ENCODE data around the gene COL6A2.

The COL6A2 gene

GRCh38 chr21:46061518-46061917 lies 36.4 kb upstream of the COL6A2 start:
- H3K27me3 ChIP-seq (ENCODE audit: control insufficient read depth, insufficient read depth, low read length, poor library complexity, severe bottlenecking): no peaks in the 10 kb centered on the region
- no peak overlapping the region for H3K27ac ChIP-seq (ENCODE audit: insufficient read depth, low read depth, low read length, poor library complexity, severe bottlenecking)
- no peak overlapping the region for H3K4me3 ChIP-seq (ENCODE audit: insufficient read depth, low read depth, low read length)
- 85% methylated on average over 6 of the region's 6 CpGs for WGBS, 2 experiments
- peaks cover 5% of the 10 kb centered on the region for H3K9me3 ChIP-seq (ENCODE audit: control insufficient read depth, low read length)
- H3K4me1 ChIP-seq (ENCODE audit: control insufficient read depth, insufficient read depth, low read length): peaks cover 7% of the 10 kb centered on the region
- H3K36me3 ChIP-seq (ENCODE audit: control insufficient read depth, insufficient read depth, low read length): no peaks in the 10 kb centered on the region

- Histone ChIP-seq H3K27ac (ENCODE audit: insufficient read depth, low read depth, low read length, poor library complexity, severe bottlenecking) (no peak overlapping the region), H3K4me1 (ENCODE audit: control insufficient read depth, insufficient read depth, low read length) (peaks cover 5% of the 10 kb centered on the region), H3K9me3 (ENCODE audit: control insufficient read depth, low read length) (peaks cover 5% of the 10 kb centered on the region), H3K36me3 (ENCODE audit: control insufficient read depth, insufficient read depth, low read length) (no peaks in the 10 kb centered on the region), H3K27me3 (ENCODE audit: control insufficient read depth, insufficient read depth, low read length, poor library complexity, severe bottlenecking) (no peaks in the 10 kb centered on the region), H3K4me3 (ENCODE audit: insufficient read depth, low read depth, low read length) (no peak overlapping the region)
- WGBS, 2 experiments: 79 to 84% methylated on average over 5 of the region's 5 CpGs
These were observed 36.0 kb upstream of the COL6A2 start for GRCh38 chr21:46061950-46062349.

GRCh38 chr21:46062471-46063211 lies 35.3 kb upstream of the COL6A2 start:
- Histone ChIP-seq H3K9me3 (ENCODE audit: control insufficient read depth, low read length) (peaks cover 5% of the 10 kb centered on the region), H3K27ac (ENCODE audit: insufficient read depth, low read depth, low read length, poor library complexity, severe bottlenecking) (no peak overlapping the region), H3K4me1 (ENCODE audit: control insufficient read depth, insufficient read depth, low read length) (peaks cover 7% of the 10 kb centered on the region), H3K4me3 (ENCODE audit: insufficient read depth, low read depth, low read length) (no peak overlapping the region), H3K36me3 (ENCODE audit: control insufficient read depth, insufficient read depth, low read length) (no peaks in the 10 kb centered on the region), H3K27me3 (ENCODE audit: control insufficient read depth, insufficient read depth, low read length, poor library complexity, severe bottlenecking) (no peaks in the 10 kb centered on the region)
- WGBS, 2 experiments: 95 to 97% methylated on average over 5 of the region's 5 CpGs

- peaks cover 5% of the 10 kb centered on the region for H3K9me3 ChIP-seq (ENCODE audit: control insufficient read depth, low read length)
- no peak overlapping the region for H3K27ac ChIP-seq (ENCODE audit: insufficient read depth, low read depth, low read length, poor library complexity, severe bottlenecking)
- no peak overlapping the region for H3K4me3 ChIP-seq (ENCODE audit: insufficient read depth, low read depth, low read length)
- no peaks in the 10 kb centered on the region for H3K36me3 ChIP-seq (ENCODE audit: control insufficient read depth, insufficient read depth, low read length)
- WGBS, 2 experiments: 89 to 92% methylated on average over 4 of the region's 4 CpGs
- H3K27me3 ChIP-seq (ENCODE audit: control insufficient read depth, insufficient read depth, low read length, poor library complexity, severe bottlenecking): no peaks in the 10 kb centered on the region
- H3K4me1 ChIP-seq (ENCODE audit: control insufficient read depth, insufficient read depth, low read length): peaks cover 7% of the 10 kb centered on the region
These were observed 34.7 kb upstream of the COL6A2 start for GRCh38 chr21:46063227-46063626.

GRCh38 chr21:46063734-46064680 lies 33.9 kb upstream of the COL6A2 start:
- no peaks in the 10 kb centered on the region for H3K36me3 ChIP-seq (ENCODE audit: control insufficient read depth, insufficient read depth, low read length)
- H3K4me1 ChIP-seq (ENCODE audit: control insufficient read depth, insufficient read depth, low read length): peaks cover 7% of the 10 kb centered on the region
- H3K27me3 ChIP-seq (ENCODE audit: control insufficient read depth, insufficient read depth, low read length, poor library complexity, severe bottlenecking): no peaks in the 10 kb centered on the region
- H3K27ac ChIP-seq (ENCODE audit: insufficient read depth, low read depth, low read length, poor library complexity, severe bottlenecking): no peak overlapping the region
- H3K9me3 ChIP-seq (ENCODE audit: control insufficient read depth, low read length): peaks cover 5% of the 10 kb centered on the region
- no peak overlapping the region for H3K4me3 ChIP-seq (ENCODE audit: insufficient read depth, low read depth, low read length)
- WGBS, 2 experiments: 89 to 91% methylated on average over 30 of the region's 30 CpGs

- WGBS, 2 experiments: 77 to 82% methylated on average over 13 of the region's 13 CpGs
- Histone ChIP-seq H3K36me3 (ENCODE audit: control insufficient read depth, insufficient read depth, low read length) (no peaks in the 10 kb centered on the region), H3K9me3 (ENCODE audit: control insufficient read depth, low read length) (peaks cover 5% of the 10 kb centered on the region), H3K27ac (ENCODE audit: insufficient read depth, low read depth, low read length, poor library complexity, severe bottlenecking) (no peak overlapping the region), H3K27me3 (ENCODE audit: control insufficient read depth, insufficient read depth, low read length, poor library complexity, severe bottlenecking) (no peaks in the 10 kb centered on the region), H3K4me1 (ENCODE audit: control insufficient read depth, insufficient read depth, low read length) (peaks cover 7% of the 10 kb centered on the region), H3K4me3 (ENCODE audit: insufficient read depth, low read depth, low read length) (no peak overlapping the region)
These were observed 33.1 kb upstream of the COL6A2 start for GRCh38 chr21:46064870-46065214.

- 83% methylated on average over 22 of the region's 22 CpGs for WGBS, 2 experiments
- Histone ChIP-seq H3K27ac (ENCODE audit: insufficient read depth, low read depth, low read length, poor library complexity, severe bottlenecking) (no peak overlapping the region), H3K36me3 (ENCODE audit: control insufficient read depth, insufficient read depth, low read length) (no peaks in the 10 kb centered on the region), H3K27me3 (ENCODE audit: control insufficient read depth, insufficient read depth, low read length, poor library complexity, severe bottlenecking) (no peaks in the 10 kb centered on the region), H3K4me1 (ENCODE audit: control insufficient read depth, insufficient read depth, low read length) (peaks cover 7% of the 10 kb centered on the region), H3K4me3 (ENCODE audit: insufficient read depth, low read depth, low read length) (no peak overlapping the region), H3K9me3 (ENCODE audit: control insufficient read depth, low read length) (peaks cover 5% of the 10 kb centered on the region)
These were observed 32.5 kb upstream of the COL6A2 start for GRCh38 chr21:46065215-46065913.

- WGBS, 2 experiments: 89 to 91% methylated on average over 23 of the region's 23 CpGs
- no peak overlapping the region for H3K27ac ChIP-seq (ENCODE audit: insufficient read depth, low read depth, low read length, poor library complexity, severe bottlenecking)
- H3K4me3 ChIP-seq (ENCODE audit: insufficient read depth, low read depth, low read length): no peak overlapping the region
- H3K27me3 ChIP-seq (ENCODE audit: control insufficient read depth, insufficient read depth, low read length, poor library complexity, severe bottlenecking): no peaks in the 10 kb centered on the region
- peaks cover 7% of the 10 kb centered on the region for H3K4me1 ChIP-seq (ENCODE audit: control insufficient read depth, insufficient read depth, low read length)
- H3K9me3 ChIP-seq (ENCODE audit: control insufficient read depth, low read length): peaks cover 5% of the 10 kb centered on the region
- no peaks in the 10 kb centered on the region for H3K36me3 ChIP-seq (ENCODE audit: control insufficient read depth, insufficient read depth, low read length)
These were observed 31.9 kb upstream of the COL6A2 start for GRCh38 chr21:46065914-46066551.

GRCh38 chr21:46066591-46067331 lies 31.2 kb upstream of the COL6A2 start:
- no peak overlapping the region for H3K4me3 ChIP-seq (ENCODE audit: insufficient read depth, low read depth, low read length)
- 67 to 70% methylated on average over 29 of the region's 29 CpGs for WGBS, 2 experiments
- no peaks in the 10 kb centered on the region for H3K36me3 ChIP-seq (ENCODE audit: control insufficient read depth, insufficient read depth, low read length)
- no peak overlapping the region for H3K27ac ChIP-seq (ENCODE audit: insufficient read depth, low read depth, low read length, poor library complexity, severe bottlenecking)
- H3K27me3 ChIP-seq (ENCODE audit: control insufficient read depth, insufficient read depth, low read length, poor library complexity, severe bottlenecking): no peaks in the 10 kb centered on the region
- H3K4me1 ChIP-seq (ENCODE audit: control insufficient read depth, insufficient read depth, low read length): peaks cover 7% of the 10 kb centered on the region
- H3K9me3 ChIP-seq (ENCODE audit: control insufficient read depth, low read length): peaks cover 3% of the 10 kb centered on the region

Data from ectodermal cell (in vitro differentiated cells).